Measurements from ENCODE around the gene TTC39C.

DNA sequence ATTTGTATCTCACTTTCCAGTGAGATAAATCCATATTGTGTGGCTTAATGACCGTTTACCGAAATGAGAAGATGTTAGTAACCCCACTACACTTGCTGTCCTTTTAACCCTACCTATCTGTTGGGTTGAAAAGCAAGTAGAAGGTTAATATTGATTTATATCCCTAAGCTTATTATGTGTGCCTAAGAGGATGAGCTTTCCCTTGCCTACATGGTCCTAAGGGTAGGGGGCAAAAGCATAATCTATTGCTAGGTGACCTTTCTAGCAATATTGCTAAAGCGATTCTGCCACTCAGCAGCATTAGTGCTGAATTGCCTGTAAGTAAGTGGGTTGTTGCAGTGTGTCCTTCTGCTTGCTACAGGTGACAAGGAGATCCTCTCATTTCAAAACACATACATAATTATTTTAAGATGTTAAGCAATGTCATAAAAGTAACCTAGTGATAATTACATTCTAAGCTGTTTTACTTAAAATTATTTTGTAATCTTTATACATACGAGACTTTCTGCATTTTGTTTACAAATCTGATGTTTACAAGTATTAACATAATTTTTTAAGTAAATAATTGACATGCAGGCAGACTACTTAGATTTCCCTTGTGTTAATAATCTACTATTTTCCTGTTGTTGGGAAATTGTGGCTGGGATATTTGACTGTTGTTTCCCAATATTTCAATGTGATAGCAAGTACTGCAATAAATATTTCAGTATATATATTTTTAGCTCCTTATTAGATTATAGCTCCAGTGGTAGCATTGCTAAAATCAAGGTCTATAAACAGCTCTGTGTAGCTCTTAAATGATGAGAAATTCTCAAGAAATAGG, 75.2 kb downstream of the TTC39C start:
- TF ChIP-seq TCF12 (IDR thresholded peaks at IDR 0.05; ENCODE audit: low read depth): no peak
- no peak for TF ChIP-seq EP300 (IDR thresholded peaks at IDR 0.05; ENCODE audit: borderline replicate concordance)
- TF ChIP-seq CREB1 (IDR thresholded peaks at IDR 0.05; ENCODE audit: low read depth): no peak
- TF ChIP-seq CEBPB (IDR thresholded peaks at IDR 0.05): no peak
- TF ChIP-seq, protein P1, sequence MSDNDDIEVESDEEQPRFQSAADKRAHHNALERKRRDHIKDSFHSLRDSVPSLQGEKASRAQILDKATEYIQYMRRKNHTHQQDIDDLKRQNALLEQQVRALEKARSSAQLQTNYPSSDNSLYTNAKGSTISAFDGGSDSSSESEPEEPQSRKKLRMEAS (IDR thresholded peaks at IDR 0.05): no peak
- TF ChIP-seq RAD21 (IDR thresholded peaks at IDR 0.05; ENCODE audit: low read depth): no peak
- no peak for TF ChIP-seq TAF1 (IDR thresholded peaks at IDR 0.05; ENCODE audit: low read depth)

Data from Ishikawa (cell line).